GM19035 (cell line): ENCODE data around the gene DHDDS.

Experiments used
- ATAC-seq: cut with Tn5 transposase; IDR thresholded peaks from one replicate; pipeline ENCODE4 v1.9.1; 2021; ENCODE audit not compliant: unreplicated experiment

Gene DHDDS

DNA sequence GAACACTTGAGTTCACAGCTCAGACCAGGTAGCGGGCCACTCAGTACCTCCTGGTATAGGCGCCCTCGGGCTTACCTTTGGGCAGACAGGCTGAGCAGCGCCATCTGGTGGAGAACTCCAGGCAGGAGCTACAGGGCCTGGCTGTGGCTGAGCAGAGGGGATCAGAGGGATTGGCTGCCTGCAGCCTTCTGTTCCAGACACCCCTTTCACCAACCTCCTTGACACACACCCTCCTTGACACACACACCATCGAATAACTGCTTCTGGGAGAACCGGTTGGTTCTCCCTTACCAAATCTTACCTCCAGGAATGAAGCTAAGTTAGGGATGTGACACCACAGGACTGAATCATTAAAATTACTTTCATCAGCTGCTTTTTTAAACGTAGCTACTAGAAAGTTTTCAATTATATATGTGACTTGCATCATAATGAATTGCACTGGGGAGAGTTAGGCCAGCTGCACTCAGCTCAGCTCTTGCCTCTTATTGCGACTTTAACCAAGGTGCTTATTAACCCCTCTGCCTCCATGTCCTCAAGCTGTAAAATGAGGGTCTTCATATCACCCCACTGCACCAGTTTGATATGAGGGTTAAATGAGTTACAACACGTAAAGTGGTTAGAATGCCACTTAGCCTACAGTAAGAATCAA is 14.9 kb upstream of the DHDDS start:
- ATAC-seq = no peak

DNA sequence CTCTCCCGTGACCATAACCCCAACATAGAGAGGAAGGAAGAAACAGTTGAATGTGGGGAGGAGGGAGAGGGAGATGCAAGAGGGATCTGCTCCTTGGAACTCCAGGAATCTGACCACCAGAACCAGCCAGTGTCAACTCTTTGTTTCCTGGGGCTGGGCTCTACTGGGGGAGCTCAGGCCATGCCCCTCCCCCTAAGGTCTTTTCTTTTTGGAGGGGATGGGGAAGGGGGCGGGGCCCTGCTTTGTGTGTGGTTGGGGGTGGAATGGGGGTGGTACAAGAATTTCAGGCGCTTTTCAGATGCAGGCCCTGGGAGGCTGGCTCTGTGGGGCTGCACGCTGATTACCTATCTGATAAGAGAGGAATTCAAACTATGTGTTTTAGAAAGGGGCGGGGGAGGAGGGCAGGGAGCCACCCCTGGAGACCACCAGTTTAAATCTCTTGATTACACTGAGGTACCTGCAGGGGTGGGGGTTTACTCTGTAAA is 13.2 kb upstream of the DHDDS start:
- no peak for ATAC-seq

DNA sequence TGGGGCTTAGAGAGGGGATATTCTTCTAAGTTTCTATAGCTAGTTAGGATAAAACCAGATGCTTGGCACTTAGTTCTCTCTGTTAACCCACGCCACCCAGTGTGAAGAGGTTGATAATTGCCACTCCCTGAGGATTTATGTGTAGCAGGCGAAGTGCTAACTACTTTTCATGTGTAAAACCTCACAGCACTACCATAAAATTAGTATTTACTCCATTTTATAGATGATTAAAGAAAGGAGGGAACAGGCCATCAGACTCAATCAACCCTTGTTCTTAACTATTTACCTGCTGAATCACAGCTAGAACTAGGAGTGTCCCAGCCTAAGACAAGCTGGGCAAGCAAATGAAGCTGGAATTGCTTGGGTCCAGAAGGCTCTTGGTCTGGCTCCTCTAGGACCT is 12.6 kb upstream of the DHDDS start:
- no peak for ATAC-seq

DNA sequence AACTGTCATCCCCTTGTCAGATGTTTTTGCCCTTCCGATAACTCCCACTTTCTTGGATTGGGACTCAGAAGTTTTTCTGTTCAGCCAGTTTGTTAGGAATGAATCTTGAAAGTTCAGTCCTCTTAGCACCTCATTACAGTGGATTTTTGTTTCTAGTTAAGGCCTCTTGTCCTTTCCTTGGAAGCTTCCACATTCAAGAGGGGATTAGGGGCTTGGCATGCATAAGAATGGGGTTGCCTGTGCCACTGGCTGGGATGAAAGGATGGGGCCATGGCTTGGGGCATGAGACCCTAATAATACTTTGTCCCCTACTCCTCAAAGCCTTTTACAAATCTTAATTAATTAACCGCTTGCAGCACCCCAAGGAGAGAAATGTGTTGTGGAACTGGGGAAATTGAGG is 2.4 kb upstream of the DHDDS start:
- ATAC-seq = no peak

DNA sequence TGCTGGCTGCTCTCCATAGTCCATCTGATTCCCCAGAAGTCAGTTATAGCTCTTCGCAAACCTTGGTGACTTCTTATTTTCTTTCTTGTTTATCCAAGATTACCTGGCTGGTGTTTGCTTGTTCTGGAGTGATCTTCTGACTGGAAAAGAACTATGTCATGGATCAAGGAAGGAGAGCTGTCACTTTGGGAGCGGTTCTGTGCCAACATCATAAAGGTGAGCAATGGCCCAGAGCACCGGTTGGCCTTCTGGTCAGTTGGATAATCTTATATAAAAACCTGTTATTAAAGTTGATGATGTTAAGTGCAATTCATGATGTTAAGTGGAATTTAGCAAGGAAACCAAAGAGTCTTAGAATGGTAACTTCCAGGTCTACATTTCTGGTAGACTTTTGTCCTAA is 672 bp downstream of the DHDDS start:
- no peak for ATAC-seq

DNA sequence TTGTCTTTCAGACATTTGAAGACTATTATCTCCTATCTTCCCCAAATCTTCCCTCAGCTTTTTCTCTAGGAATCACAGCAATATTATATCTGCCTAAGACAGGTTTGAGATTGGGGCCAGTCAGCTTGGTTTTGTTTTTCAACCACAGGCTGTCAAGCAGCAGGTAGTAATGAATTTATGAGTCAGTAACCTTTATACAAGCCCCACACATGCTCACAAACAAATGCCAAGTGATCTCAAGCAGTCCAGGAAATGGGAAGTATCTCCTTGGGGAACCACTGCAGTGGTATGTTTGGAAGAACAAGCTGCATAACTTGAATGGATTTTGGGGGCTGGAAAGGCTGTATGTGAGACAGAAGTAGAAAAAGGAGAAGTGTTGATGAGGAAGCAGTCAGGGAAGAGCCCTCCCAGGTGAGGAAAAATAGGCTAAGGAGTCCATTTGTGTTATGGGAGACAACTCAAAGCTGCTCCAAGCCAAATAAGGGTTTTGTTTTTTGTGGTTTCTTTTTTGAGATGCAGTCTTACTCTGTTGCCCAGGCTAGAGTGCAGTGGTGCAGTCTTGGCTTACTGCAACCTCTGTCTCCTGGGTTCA is 2.1 kb downstream of the DHDDS start:
- no peak for ATAC-seq

DNA sequence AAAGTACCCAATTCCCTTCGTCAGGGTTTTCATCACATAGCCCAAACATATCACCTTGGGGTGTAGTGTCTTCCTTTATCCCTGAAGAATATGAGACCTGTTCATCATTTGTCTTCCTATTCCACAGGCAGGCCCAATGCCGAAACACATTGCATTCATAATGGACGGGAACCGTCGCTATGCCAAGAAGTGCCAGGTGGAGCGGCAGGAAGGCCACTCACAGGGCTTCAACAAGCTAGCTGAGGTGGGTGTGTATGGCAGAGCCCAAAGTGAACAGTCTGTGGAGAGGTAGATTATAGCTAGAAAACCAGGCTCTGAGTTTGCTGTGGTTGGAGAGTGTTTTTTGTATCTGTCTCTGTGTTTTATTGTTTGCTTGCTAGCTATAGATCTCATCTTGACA is 5.9 kb downstream of the DHDDS start:
- no peak for ATAC-seq

DNA sequence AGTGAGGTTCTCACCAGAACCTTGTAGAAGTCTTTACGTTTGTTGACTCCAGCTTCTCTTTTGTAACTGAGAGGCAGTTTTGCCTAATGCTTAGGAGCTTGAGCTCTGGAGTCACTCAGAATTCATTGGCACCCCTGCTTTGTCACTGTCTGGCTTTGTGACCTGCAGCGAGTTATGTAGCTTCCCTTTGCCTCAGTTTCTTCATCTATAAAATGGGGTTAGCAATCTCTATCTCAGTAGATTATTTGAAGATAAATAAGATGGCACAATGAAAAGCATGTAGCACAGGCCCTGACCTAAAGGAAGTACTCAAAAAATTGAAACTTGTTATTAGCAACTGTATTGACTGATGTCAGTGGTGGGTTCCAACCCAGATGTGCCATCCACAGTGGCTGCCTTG is 8.1 kb downstream of the DHDDS start:
- no peak for ATAC-seq

DNA sequence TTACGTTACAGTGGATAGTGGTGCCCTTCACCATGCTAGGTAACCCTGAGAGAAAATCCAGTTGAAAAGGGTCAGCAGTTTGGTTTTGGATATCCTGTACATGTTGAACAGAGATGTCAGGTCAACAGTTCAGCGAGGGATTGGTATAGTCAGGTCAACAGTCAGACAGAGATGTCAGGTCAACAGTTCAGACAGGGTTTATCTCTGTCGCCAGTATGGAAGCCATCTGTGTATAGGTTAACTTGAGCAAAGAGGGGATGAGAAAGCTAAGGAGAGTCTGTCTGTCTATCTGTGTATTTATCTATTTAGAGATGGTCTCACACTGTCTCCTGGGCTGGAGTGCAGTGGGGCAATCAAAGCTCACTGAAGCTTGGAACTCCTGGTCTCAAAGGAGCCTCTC is 17.7 kb downstream of the DHDDS start:
- ATAC-seq = no peak

DNA sequence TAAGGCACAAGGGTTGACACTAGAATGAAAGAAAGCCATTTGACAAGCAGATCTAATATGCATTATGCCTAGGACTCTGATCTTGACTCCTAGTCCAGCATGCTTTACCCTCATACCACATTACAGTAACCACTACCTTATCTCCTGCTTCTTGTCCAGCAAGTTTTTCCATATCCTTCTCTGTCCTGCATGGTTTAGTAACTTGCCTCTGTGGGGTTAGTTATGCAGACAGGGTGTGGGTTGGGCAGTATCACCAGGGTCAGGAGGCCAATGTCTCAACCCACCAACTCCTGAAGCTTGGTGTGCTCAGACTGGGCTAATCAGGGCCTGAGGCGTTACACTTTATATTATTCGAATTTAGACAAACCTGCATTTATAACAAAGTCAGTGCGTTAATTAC is 18.8 kb downstream of the DHDDS start:
- no peak for ATAC-seq

DNA sequence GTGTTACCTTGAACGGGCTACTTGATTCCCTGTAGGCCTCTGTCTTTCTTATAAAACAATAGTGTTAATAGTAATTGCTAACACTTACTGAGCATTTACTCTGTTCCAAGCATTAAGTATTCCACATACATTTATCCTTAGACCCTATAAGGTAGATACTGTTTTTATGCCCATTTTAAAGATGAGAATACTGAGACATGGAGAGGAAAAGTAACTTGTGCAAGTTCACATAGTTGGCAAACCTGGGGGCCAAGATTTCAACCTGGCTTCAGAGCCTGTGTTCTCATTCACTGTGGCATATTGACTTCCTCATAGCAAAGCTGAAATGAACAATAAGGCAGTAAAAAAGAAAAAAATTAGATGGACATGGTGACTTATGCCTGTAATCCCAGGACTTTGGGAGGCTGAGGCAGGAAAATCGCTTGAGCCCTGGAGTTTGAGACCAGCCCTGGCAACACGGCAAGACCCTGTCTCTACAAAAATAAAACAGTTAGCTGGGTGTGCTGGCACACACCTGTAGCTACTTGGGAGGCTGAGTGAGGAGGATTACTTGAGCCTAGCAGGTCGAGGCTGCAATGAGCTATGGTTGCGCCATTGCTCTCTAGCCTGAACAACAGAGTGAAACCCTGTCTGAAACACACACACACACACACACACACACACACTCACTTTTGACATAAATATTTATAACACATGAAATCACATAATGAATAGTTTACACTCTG is 20.5 kb downstream of the DHDDS start:
- no peak for ATAC-seq

DNA sequence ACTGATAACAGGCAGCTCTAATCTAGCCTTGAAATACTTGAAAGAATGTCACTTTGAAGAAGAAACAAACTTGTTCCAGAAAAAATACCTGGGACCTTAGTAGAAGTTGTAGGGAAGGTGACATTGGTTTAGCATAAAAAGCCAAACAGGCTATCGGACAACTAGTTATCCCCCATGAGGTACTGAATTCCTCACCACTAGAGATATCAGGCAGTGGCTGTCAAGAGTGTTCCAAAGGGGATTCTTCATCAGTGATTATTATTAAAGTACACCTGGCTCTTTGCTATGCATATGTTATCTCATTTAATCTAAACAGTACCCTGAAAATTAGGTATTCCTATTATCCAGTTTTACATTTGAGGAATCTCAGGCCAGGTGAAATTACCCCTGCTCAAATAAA is 27.0 kb downstream of the DHDDS start:
- ATAC-seq = no peak

DNA sequence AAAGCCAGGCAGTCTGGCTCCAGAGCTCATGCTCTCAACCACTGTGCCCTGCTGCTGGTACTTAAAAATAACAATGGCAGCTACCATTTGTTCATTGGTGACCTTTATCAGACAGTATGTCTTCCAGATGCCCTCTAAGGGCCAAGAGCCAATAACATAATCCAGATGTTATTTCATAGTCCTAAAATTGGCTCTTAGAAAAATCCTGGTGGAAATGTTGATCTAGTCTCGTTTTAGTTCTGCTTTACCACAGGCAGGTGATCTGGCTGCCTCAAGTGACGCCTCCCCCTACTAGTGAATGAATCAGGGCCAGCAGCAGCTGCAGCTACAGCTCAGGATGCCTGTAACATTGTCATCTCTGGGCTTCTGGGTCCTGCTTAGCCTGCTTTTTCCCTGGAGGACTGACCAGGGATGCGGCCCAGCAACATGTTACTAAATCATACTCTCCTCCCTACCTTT is 27.5 kb downstream of the DHDDS start:
- ATAC-seq = no peak

DNA sequence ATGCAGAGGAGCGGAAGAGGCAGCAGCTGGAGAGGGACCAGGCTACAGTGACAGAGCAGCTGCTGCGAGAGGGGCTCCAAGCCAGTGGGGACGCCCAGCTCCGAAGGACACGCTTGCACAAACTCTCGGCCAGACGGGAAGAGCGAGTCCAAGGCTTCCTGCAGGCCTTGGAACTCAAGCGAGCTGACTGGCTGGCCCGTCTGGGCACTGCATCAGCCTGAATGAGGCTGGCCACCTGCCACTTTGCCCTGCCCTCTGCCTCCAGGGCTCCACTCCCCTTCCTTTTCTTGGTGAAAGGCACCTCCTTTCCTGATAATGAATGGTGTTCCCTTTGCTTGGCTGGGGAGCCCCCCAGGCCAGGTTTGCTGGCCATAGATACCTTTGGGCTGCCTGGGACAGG is 36.8 kb downstream of the DHDDS start:
- no peak for ATAC-seq

DNA sequence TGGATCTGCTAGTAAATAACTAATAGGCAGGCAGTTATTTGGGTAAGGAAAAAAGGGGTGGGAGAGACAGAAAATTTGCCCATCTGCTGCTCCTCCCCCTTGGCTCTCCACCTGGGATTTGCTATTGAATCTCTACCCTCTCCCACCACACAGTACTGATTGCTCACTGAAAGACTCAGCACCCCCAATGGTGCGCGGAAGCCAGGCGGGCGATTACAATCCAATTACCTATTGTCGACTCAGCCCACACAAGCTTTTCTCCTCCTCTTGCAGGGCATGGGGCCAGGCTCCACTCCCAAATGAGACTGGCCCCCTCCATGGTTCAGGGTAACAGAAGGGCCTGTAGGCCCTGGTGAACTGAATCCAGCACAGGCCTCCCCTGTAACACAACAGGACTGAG is 37.4 kb downstream of the DHDDS start:
- no peak for ATAC-seq

DNA sequence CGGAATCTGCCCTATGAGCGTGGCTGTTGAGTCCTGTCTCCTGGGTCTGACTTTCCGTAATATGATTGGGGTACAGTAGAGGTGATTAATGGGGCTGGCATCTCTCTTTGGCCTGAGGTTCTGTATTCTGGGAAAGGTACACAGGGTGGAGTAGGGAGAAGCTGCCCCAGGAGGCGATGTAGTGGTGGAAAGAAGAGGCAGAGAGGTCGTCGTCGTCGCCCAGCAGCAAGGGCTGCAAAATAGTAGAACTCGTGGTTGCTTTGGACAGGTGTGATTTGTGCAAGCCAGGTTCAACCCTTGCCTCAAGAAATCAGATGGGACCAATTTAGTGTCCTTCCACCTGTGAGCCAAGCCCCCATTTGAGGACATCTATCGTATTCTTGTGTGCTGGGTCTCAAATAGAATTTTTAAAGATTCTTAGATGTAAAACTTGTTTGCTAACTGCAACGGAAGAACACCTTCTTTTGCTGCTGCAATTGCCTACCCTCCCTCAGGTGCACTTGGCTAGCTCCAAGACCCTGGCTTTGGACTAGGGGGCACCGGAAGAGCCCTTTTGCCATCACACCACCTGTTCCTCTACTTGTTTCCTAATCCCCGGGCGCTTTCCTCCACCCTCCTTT is 38.9 kb downstream of the DHDDS start:
- ATAC-seq = no peak

DNA sequence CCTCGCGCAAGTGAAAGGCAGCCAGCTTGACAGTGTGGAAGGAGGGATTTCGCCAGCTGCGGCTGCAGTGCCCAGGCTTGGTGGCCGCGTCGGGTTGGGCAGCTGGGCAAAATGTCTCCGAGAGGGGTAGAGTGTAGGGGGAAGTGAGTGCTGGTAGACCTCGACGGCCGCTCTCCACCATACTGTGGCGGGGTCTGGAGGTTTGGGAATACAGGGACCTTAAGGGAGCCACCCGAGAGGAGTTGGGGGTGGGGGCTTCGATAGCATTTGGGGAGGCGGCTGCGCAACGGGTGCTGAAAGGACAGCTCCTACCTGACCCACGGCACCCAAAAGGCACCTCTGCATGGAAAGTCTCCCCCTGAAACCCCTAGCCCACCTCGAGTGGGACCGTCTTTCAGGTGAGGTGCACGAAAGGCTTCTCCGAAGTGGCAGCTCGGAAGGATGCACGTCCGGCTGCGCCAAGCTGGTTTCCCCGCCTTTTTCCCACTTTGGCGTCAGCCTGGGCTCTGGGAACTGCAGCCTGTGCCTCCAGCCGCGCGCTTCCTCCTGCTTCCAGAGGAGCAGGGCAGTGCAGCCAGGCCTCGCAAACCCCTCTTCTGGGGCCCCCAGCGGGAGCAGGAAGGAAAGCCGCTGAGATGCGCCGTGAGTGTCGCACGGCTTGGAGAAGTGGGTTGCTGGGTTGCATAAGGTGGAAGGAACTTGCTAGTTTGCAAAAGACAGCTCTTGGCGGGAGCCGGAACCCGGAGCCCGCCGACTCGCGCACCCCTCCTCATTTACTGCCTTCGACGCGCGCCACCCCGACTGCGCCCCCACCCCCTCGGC is 39.6 kb downstream of the DHDDS start:
- ATAC-seq = peak; percentile 8

DNA sequence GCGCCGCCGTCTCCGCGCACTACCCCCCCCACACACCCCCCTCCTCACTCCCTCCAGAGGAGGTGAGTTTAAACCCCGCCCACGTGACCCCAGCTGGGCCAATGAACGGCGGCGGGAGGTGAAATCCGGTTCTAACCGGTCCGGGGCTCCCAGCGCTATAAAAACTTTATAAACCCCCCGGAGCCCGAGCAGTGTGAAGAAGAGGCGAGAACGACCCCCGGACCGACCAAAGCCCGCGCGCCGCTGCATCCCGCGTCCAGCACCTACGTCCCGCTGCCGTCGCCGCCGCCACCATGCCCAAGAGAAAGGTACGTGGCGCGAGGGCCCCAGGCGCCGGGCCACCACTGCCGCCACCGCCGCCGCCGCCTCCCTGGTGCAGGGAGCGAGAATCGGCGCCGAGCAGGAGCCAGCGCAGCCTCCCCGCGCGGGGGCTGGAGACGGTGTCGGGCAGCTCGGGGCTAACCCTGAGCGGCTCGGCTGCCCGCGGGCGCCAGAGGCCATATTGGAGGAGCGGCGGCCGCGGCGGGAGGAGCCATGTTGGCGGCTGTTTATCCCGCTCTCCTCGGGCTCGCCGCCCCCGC is 40.3 kb downstream of the DHDDS start, which contains the start of gene HMGN2:
Gene HMGN2 (plus strand): TSS at position 121 of the 581 bp plus-strand sequence. CDS start 173 bp downstream, at position 294.
- ATAC-seq = peak; percentile 53

DNA sequence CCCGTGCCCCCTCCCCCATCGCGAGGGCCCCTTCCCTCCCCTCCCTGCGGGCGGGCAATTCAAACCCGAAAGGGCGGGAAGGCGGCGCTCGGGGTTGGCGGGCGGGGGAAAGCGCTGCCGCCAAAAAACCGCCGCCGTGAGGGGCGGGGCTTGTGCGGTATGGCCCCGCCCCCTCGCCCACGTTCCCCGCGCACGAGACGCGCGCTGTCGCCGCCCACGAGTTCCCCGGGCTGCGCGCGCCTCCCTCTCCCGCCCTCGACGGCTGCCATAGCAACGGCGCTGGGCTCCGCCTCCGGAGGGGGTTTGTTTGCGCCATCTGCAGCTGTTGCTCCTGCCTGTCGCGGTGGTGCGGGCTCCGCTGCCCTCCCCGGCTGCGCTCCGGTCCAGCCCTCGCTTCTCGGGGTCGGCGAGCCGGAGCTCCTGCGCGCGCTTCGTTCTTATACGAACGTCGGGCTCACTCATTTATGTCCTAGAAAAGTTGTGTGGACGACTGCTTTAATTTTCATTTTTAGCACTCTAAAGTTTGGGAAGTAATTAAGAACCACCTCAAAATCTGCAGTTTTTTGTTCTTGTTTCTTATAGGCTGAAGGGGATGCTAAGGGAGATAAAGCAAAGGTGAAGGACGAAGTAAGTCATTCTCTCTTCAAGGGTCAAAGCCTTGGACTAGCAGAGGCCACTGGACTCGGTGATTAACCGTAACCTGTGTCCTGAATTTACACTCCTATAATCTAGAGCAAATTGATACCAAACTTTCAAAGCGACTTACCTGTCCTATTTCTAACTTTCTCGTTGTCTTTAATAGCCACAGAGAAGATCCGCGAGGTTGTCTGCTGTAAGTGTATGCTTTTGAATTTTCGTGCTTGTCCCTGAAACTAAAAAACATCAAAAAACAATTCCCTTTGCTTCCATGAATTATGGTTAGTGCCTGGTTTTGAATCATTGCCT is 41.1 kb downstream of the DHDDS start:
- peak; percentile 79 for ATAC-seq
